HG03045 (cell line): Measurements from ENCODE around the gene VAV3.
"Not testable (repeated sequence)": the region's sequence is repeated elsewhere in the genome, so short reads cannot be mapped to it uniquely, and the experiment has no call there.

Source experiments
- ATAC-seq: cut with Tn5 transposase; IDR thresholded peaks from one replicate; pipeline ENCODE4 v1.9.1; 2021; ENCODE audit warnings: mild to moderate bottlenecking, moderate library complexity; ENCODE audit not compliant: unreplicated experiment

VAV3 gene

GRCh38 chr1:107762751-107763390, 202.1 kb downstream of the VAV3 start:
- ATAC-seq: no peak

- ATAC-seq: no peak
Measured at GRCh38 chr1:107760065-107760464, 204.9 kb downstream of the VAV3 start.

- no peak for ATAC-seq
Measured at GRCh38 chr1:107750364-107750959, 214.5 kb downstream of the VAV3 start.

DNA sequence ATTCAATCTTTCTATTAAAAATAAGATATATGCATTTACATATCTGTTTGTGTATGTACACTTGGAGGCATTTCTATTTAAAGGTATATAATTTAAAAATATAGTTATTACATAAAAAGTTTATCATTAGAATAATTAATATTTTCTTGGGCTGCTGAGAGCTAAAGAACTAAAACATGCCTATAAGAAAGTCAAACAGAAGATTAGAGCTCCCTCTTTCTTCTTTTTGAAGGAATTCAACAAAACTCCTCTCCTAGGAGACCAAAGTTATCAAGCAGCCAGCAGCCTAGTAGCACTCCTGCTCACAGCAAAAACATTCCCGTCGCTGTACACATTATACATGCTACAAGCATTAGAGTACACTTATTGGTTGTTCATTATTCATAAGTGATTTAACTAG, 216.4 kb downstream of the VAV3 start:
- ATAC-seq: no peak

DNA sequence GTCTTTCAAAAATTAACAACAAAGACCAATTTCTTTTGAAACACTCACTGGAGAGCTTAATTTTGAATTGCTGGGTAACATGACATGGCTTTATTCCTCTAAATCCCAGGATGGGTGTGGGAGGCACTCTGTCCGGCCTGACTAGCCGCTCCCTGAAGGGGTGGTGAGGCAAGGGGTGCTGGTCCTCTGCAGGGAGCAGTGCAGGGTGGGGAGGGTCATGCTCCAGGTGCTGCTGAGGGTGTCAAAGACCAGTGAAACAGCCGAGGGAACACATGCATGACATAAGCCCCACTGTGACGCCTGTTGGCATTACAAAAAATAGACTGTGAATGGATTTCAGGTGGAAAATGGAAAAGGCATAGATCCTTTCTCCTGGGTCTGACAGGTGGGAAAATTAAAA, 223.7 kb downstream of the VAV3 start:
- no peak for ATAC-seq

GRCh38 chr1:107740579-107740978, 224.4 kb downstream of the VAV3 start:
- no peak for ATAC-seq

DNA sequence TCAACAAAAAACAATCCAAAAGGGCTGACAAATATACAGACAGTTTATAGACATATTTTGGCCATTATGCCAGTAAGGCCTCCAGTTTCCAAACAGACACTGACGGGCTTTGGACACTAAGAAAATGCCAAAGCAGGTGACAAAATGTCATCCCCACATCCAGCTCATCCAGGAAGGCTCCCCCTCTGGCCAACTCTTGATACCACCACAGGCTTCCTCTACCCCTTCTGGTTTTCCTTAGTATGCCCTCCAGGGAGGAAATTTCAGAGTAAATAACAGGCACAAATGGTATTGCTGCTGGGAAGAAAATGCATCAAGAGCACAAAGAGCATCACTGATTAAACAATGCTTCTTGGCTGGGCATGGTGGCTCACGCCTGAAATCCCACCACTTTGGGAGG, 225.3 kb downstream of the VAV3 start:
- ATAC-seq: no peak

GRCh38 chr1:107739201-107739600, 225.8 kb downstream of the VAV3 start:
- no peak for ATAC-seq

GRCh38 chr1:107733401-107733800, 231.6 kb downstream of the VAV3 start:
- not testable (repeated sequence) for ATAC-seq

DNA sequence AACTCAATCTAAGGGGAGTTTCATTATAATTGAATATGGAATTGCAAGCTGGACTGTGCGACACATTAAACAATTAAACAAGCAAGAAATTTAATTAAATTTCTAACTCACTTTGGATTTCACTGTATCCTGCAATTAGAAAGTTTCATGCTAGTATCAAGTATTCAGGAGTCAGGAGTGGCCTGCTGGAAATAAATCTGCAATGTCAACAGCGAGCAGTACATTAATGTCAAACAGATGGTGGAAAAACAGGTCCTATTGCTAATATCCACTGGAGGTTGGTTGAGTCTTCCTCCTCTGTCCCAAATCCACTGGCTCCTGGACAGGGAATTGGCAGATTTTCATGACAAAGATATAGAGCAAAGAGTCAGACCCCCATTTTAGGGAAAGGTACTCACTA, 237.1 kb downstream of the VAV3 start:
- no peak for ATAC-seq

- ATAC-seq: no peak
Measured at GRCh38 chr1:107726860-107727259, 238.1 kb downstream of the VAV3 start.

GRCh38 chr1:107724648-107725047, 240.3 kb downstream of the VAV3 start:
- no peak for ATAC-seq

DNA sequence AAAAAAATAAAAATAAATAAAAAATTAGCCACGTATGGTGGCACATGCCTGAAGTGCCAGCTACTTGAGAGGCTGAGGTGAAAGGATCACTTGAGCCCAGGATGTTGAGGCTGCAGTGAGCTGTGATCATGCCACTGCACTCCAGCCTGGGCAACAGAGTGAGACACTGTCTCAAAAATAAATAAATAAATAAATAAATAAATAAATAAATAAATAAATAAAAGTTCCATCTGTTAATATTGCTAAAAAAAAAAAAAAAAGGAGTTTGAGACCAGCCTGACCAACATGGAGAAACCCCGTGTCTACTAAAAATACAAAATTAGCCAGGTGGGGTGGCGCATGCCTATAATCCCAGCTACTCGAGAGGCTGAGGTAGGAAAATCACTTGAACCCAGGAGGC, 244.8 kb downstream of the VAV3 start:
- ATAC-seq: not testable (repeated sequence)

GRCh38 chr1:107710005-107710404, 255.0 kb downstream of the VAV3 start:
- ATAC-seq: no peak

- ATAC-seq: no peak
Measured at GRCh38 chr1:107707111-107707510, 257.9 kb downstream of the VAV3 start.

- no peak for ATAC-seq
Measured at GRCh38 chr1:107706182-107706581, 258.8 kb downstream of the VAV3 start.

DNA sequence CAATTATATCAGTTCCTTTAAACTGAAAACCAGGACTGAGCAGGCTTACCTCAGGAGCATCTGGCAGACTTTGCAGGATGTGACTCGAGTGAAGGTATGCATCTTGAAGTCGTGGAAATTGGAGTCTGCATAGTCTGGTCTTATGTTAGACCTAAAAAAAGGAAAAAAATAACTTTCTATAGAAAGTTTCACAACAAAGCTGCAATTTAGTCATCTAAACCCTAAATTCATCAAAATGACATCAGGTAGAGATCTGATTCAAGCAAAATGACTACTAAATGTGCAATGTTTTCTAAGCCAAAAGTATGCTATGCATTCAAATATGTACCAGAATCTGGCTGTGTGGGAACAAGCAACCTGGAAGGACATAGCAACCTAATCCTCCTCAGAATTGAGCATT, 260.1 kb downstream of the VAV3 start:
- no peak for ATAC-seq

DNA sequence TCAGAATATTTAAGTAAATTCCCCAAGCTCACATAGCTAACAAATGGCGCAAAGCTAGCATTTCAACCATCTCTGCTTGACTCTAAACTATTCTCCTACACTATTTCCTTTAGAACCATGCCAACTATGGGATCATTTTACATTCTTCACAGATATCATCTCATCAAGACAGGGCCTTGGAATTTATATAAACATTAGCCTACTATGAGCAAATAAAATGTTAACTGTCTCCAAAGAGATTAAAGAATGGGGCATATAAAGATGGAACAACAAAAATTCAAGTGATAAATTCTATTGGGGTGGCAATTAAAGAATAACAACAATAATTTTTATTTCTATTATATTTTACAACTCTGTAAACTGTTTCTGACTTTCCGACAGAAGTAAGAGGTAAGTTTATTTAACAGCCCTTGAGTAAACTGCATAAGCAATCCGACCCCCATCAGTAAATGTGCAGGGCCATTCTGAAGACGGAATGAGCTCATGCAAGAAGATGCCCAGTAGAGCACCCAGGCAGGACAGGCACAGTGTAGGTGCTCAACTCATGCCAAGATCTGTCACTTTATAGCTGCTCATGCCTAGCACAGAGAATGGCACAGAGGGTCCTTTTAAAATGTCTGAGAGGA, 261.9 kb downstream of the VAV3 start:
- no peak for ATAC-seq

GRCh38 chr1:107700651-107701050, 264.3 kb downstream of the VAV3 start:
- not testable (repeated sequence) for ATAC-seq

DNA sequence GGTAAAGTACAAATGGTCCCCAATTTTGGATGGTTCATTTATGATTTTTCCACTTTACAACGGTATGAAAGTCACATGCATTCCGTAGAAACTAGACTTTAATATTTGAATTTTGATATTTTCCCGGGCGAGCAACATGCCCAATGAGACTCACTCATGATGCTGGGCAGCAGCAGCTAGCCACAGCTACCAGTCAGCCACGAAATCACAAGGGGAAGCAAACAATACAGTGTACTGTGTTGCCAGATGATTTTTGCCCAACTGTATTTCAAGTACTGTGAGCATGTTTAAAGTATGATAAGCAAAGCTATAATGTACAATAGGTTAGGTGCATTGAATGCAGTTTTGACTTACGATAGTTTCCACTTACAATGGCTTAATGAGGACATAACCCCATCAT, 266.8 kb downstream of the VAV3 start:
- ATAC-seq: no peak

- ATAC-seq: no peak
Measured at GRCh38 chr1:107695341-107695740, 269.6 kb downstream of the VAV3 start.

GRCh38 chr1:107692580-107693345, 272.2 kb downstream of the VAV3 start:
- ATAC-seq: no peak
